DMS153 treated with DMSO at 0.1 percent for 48 hours (cell line): ENCODE results near the gene CTNNA3.

Experiments
- DNase-seq: peaks from one replicate; lab custom pipeline; 2025; ENCODE audit not compliant: unreplicated experiment; lab: John Stamatoyannopoulos, UW

The CTNNA3 gene

GRCh38 chr10:67385089-67385488 lies 310.9 kb downstream of the CTNNA3 start:
- no peak for DNase-seq

GRCh38 chr10:67331121-67331910 lies 364.7 kb downstream of the CTNNA3 start:
- no peak for DNase-seq

- no peak for DNase-seq
Measured at GRCh38 chr10:67327626-67328535, 368.1 kb downstream of the CTNNA3 start.

- DNase-seq = no peak
Measured at GRCh38 chr10:67319976-67320375, 376.0 kb downstream of the CTNNA3 start.

GRCh38 chr10:67308912-67309311 lies 387.1 kb downstream of the CTNNA3 start:
- no peak for DNase-seq

- DNase-seq = no peak
Measured at GRCh38 chr10:67306588-67307205, 389.3 kb downstream of the CTNNA3 start.

GRCh38 chr10:67302701-67303100 lies 393.3 kb downstream of the CTNNA3 start:
- no peak for DNase-seq

- no peak for DNase-seq
Measured at GRCh38 chr10:67299761-67300160, 396.2 kb downstream of the CTNNA3 start.

- no peak for DNase-seq
Measured at GRCh38 chr10:67297637-67298181, 398.3 kb downstream of the CTNNA3 start.

- DNase-seq = no peak
Measured at GRCh38 chr10:67296926-67297325, 399.1 kb downstream of the CTNNA3 start.

- no peak for DNase-seq
Measured at GRCh38 chr10:67288688-67289410, 407.1 kb downstream of the CTNNA3 start.

GRCh38 chr10:67284589-67284988 lies 411.4 kb downstream of the CTNNA3 start:
- no peak for DNase-seq

GRCh38 chr10:67282871-67283270 lies 413.1 kb downstream of the CTNNA3 start:
- no peak for DNase-seq

GRCh38 chr10:67280405-67280804 lies 415.6 kb downstream of the CTNNA3 start:
- no peak for DNase-seq

- no peak for DNase-seq
Measured at GRCh38 chr10:67277402-67277801, 418.6 kb downstream of the CTNNA3 start.

- no peak for DNase-seq
Measured at GRCh38 chr10:67269828-67270227, 426.2 kb downstream of the CTNNA3 start.

- no peak for DNase-seq
Measured at GRCh38 chr10:67268146-67268545, 427.8 kb downstream of the CTNNA3 start.

GRCh38 chr10:67262675-67263074 lies 433.3 kb downstream of the CTNNA3 start:
- no peak for DNase-seq

- no peak for DNase-seq
Measured at GRCh38 chr10:67261300-67261797, 434.6 kb downstream of the CTNNA3 start.

GRCh38 chr10:67259319-67259929 lies 436.6 kb downstream of the CTNNA3 start:
- no peak for DNase-seq
